Mesenchymal stem cell (in vitro differentiated cells and primary cell): Measurements from ENCODE around the gene MTCH1.

Source experiments
- DNase-seq: peaks from one replicate; pipeline ENCODE4 v3.0.0-alpha.2; 2013
- H2AFZ ChIP-seq: one replicate; pipeline ENCODE4 v1.6.1; 2013; ENCODE audit warnings: low read depth, mild to moderate bottlenecking, control low read depth, inconsistent platforms, low read length, moderate library complexity
- H2AK5ac ChIP-seq: 2 replicates; pipeline ENCODE4 v1.6.1; 2013; ENCODE audit warnings: low read length, moderate library complexity, mild to moderate bottlenecking, inconsistent platforms; ENCODE audit not compliant: severe bottlenecking
- H2BK120ac ChIP-seq: one replicate; pipeline ENCODE4 v1.6.1; 2013; ENCODE audit warnings: low read depth, mild to moderate bottlenecking, inconsistent platforms, low read length, moderate library complexity
- H2BK12ac ChIP-seq, 2 experiments: one replicate each; pipeline ENCODE4 v1.6.1; 2013; ENCODE audit warnings: inconsistent platforms in 2 of 2, low read length in 2 of 2, mild to moderate bottlenecking in 2 of 2, moderate library complexity in 2 of 2, control low read depth in 1 of 2
- H2BK15ac ChIP-seq: one replicate; pipeline ENCODE4 v1.6.1; 2013; ENCODE audit warnings: mild to moderate bottlenecking, low read depth, inconsistent platforms; ENCODE audit not compliant: poor library complexity, severe bottlenecking
- H2BK5ac ChIP-seq: 2 replicates; pipeline ENCODE4 v1.6.1; 2013; ENCODE audit warnings: low read depth, mild to moderate bottlenecking, low read length, control low read depth, inconsistent platforms; ENCODE audit not compliant: poor library complexity, severe bottlenecking
- H3K14ac ChIP-seq, 2 experiments: one replicate each; pipeline ENCODE4 v1.6.1; 2013; ENCODE audit warnings: inconsistent platforms in 2 of 2, low read length in 2 of 2, control low read depth in 1 of 2, mild to moderate bottlenecking in 1 of 2, moderate library complexity in 1 of 2
- H3K18ac ChIP-seq, 2 experiments: one replicate each; pipeline ENCODE4 v1.6.1; 2013; ENCODE audit warnings: inconsistent platforms in 2 of 2, low read length in 2 of 2, control low read depth in 1 of 2, low read depth in 1 of 2, mild to moderate bottlenecking in 1 of 2
- H3K23ac ChIP-seq, 2 experiments: one replicate each; pipeline ENCODE4 v1.6.1; 2013; ENCODE audit warnings: inconsistent platforms in 2 of 2, low read length in 2 of 2, mild to moderate bottlenecking in 2 of 2, moderate library complexity in 2 of 2, control low read depth in 1 of 2
- H3K27ac ChIP-seq: 2 replicates; pipeline ENCODE4 v1.5.1; 2013; ENCODE audit warnings: mild to moderate bottlenecking, moderate library complexity, low read length, control low read depth, inconsistent platforms; ENCODE audit not compliant: poor library complexity, severe bottlenecking
- H3K27me3 ChIP-seq, 2 experiments: 2 replicates each; pipeline versions ENCODE4 v1.6.1 to v1.7.0; 2013; ENCODE audit warnings: low read length in 2 of 2, mild to moderate bottlenecking in 2 of 2, moderate library complexity in 2 of 2, control low read depth in 1 of 2, inconsistent platforms in 1 of 2; ENCODE audit not compliant: control insufficient read depth in 1 of 2, insufficient read depth in 1 of 2
- H3K36me3 ChIP-seq, 2 experiments: 2 replicates each; pipeline versions ENCODE4 v1.6.1 to v1.7.0; 2013; ENCODE audit warnings: low read length in 2 of 2, control low read depth in 1 of 2, inconsistent platforms in 1 of 2, low read depth in 1 of 2, mild to moderate bottlenecking in 1 of 2; ENCODE audit not compliant: insufficient read depth in 2 of 2, control insufficient read depth in 1 of 2
- H3K4ac ChIP-seq, 2 experiments: one replicate each; pipeline ENCODE4 v1.6.1; 2013; ENCODE audit warnings: inconsistent platforms in 2 of 2, low read length in 2 of 2, mild to moderate bottlenecking in 2 of 2, moderate library complexity in 2 of 2, control low read depth in 1 of 2, low read depth in 1 of 2
- H3K4me1 ChIP-seq: 2 replicates; pipeline ENCODE4 v1.6.1; 2013; ENCODE audit warnings: low read depth, low read length, control low read depth; ENCODE audit not compliant: control insufficient read depth, insufficient read depth
- H3K4me2 ChIP-seq: 2 replicates; pipeline ENCODE4 v1.6.1; 2013; ENCODE audit warnings: low read length, mild to moderate bottlenecking, inconsistent platforms; ENCODE audit not compliant: poor library complexity, severe bottlenecking
- H3K4me3 ChIP-seq, 2 experiments: 2 replicates each; pipeline versions ENCODE4 v1.5.1 to v1.7.0; 2013; ENCODE audit warnings: low read length in 2 of 2, mild to moderate bottlenecking in 2 of 2, control low read depth in 1 of 2, low read depth in 1 of 2; ENCODE audit not compliant: insufficient read depth in 1 of 2
- H3K79me1 ChIP-seq: replicated peaks from 2 replicates; pipeline ENCODE4 v1.6.1; 2013; ENCODE audit warnings: mild to moderate bottlenecking, control low read depth, low read length, inconsistent platforms; ENCODE audit not compliant: poor library complexity, severe bottlenecking
- H3K9ac ChIP-seq: 2 replicates; pipeline ENCODE4 v1.7.0; 2013; ENCODE audit warnings: mild to moderate bottlenecking, low read length, moderate library complexity
- H3K9me3 ChIP-seq: 2 replicates; pipeline ENCODE4 v1.7.0; 2013; ENCODE audit warnings: mild to moderate bottlenecking, low read length; ENCODE audit not compliant: control insufficient read depth
- H4K8ac ChIP-seq: one replicate; pipeline ENCODE4 v1.6.1; 2013; ENCODE audit warnings: inconsistent platforms, mild to moderate bottlenecking, low read length, moderate library complexity
- H4K91ac ChIP-seq: one replicate; pipeline ENCODE4 v1.6.1; 2013; ENCODE audit warnings: mild to moderate bottlenecking, low read length, inconsistent platforms
- WGBS: methylation state at CpG from one replicate; pipeline ENCODE4 v1.1.7; 2013; ENCODE audit warnings: mixed read lengths; 5-methylcytosine and 5-hydroxymethylcytosine counted together

The MTCH1 gene

GRCh38 chr6:37005827-37006567, 20.0 kb upstream of the MTCH1 start:
- Histone ChIP-seq H3K14ac (peak overlapping the region in 1 of 2 experiments; percentile 92), H3K27ac (no peak overlapping the region), H2AK5ac (peak overlapping the region; percentile 68), H3K4me2 (no peak overlapping the region), H3K9me3 (no peaks in the 10 kb centered on the region), H3K18ac (no peak overlapping the region), H4K91ac (no peak overlapping the region), H2BK12ac (no peak overlapping the region), H3K9ac (no peak overlapping the region), H3K4ac (no peak overlapping the region), H3K79me1 (no peaks in the 10 kb centered on the region), H3K23ac (no peak overlapping the region), H2BK15ac (no peak overlapping the region), H3K36me3 (no peaks in the 10 kb centered on the region), H3K4me1 (peaks cover 28% of the 10 kb centered on the region), H2BK120ac (no peak overlapping the region), H2AFZ (no peak overlapping the region), H2BK5ac (no peak overlapping the region), H3K4me3 (no peak overlapping the region), H3K27me3 (peaks cover 6 to 21% of the 10 kb centered on the region in 2 experiments), H4K8ac (peak overlapping the region; percentile 53)
- 95% methylated on average over 11 of the region's 13 CpGs for WGBS
- DNase-seq, result no peak

GRCh38 chr6:37005061-37005810, 19.2 kb upstream of the MTCH1 start, which contains the start of gene FGD2:
TSS of gene FGD2 (plus strand) at chr6:37005655. CDS start at chr6:37005818, 163 bp downstream.
- Histone ChIP-seq H3K4me2 (no peak within 1 kb of the TSS), H3K4me3 (no peak within 1 kb of the TSS), H3K79me1 (no peaks in the 10 kb centered on the region), H4K8ac (peak within 1 kb of the TSS; percentile 53), H2AFZ (no peak within 1 kb of the TSS), H3K23ac (no peak within 1 kb of the TSS), H3K4ac (no peak within 1 kb of the TSS), H3K18ac (no peak within 1 kb of the TSS), H3K14ac (peak within 1 kb of the TSS in 1 of 2 experiments; percentile 92), H3K4me1 (peaks cover 27% of the 10 kb centered on the region), H3K27me3 (peaks cover 6 to 26% of the 10 kb centered on the region in 2 experiments), H3K27ac (peak within 1 kb of the TSS; percentile 46), H2BK12ac (no peak within 1 kb of the TSS), H3K9me3 (no peaks in the 10 kb centered on the region), H2AK5ac (peak within 1 kb of the TSS; percentile 68), H3K36me3 (no peaks in the 10 kb centered on the region), H2BK5ac (no peak within 1 kb of the TSS), H3K9ac (no peak within 1 kb of the TSS), H4K91ac (no peak within 1 kb of the TSS), H2BK15ac (no peak within 1 kb of the TSS), H2BK120ac (no peak within 1 kb of the TSS)
- WGBS, result 89% methylated on average over 10 of the region's 14 CpGs
- no peak for DNase-seq

GRCh38 chr6:37004044-37004980, 18.3 kb upstream of the MTCH1 start:
- Histone ChIP-seq H2BK120ac (no peak overlapping the region), H3K4me3 (no peak overlapping the region), H3K79me1 (no peaks in the 10 kb centered on the region), H3K4me2 (no peak overlapping the region), H3K9ac (no peak overlapping the region), H3K27me3 (peaks cover 6 to 26% of the 10 kb centered on the region in 2 experiments), H3K14ac (no peak overlapping the region), H3K23ac (no peak overlapping the region), H3K27ac (no peak overlapping the region), H3K4me1 (peaks cover 35% of the 10 kb centered on the region), H3K9me3 (no peaks in the 10 kb centered on the region), H2BK12ac (no peak overlapping the region), H3K18ac (no peak overlapping the region), H2BK15ac (no peak overlapping the region), H3K4ac (no peak overlapping the region), H4K91ac (no peak overlapping the region), H2AK5ac (peak overlapping the region; percentile 22), H3K36me3 (no peaks in the 10 kb centered on the region), H4K8ac (no peak overlapping the region), H2AFZ (no peak overlapping the region), H2BK5ac (no peak overlapping the region)
- WGBS, result 83% methylated on average over 11 of the region's 11 CpGs
- no peak for DNase-seq
